GM10248 (cell line): ENCODE results near the gene SLC4A4.

Source experiments
- CTCF ChIA-PET: fragments of 300-600 bp; sonication (Branson Sonifier 250); formaldehyde crosslinking; extraction: SDS; loops from one replicate; lab custom pipeline; 2021; ENCODE audit warnings: antibody characterized with exemption; lab: Yijun Ruan, JAX
- POLR2A ChIA-PET: fragments of 350-650 bp; sonication (Branson Sonifier 250); formaldehyde crosslinking; extraction: SDS; loops from one replicate; lab custom pipeline; 2020; ENCODE audit warnings: antibody characterized with exemption; lab: Yijun Ruan, JAX
- DNase-seq: peaks from one replicate; pipeline ENCODE4 v3.0.0; 2012; ENCODE audit errors: extremely low spot score
- CTCF ChIP-seq: IDR thresholded peaks from 2 replicates; pipeline ENCODE4 v1.5.1; 2012; ENCODE audit warnings: mild to moderate bottlenecking, low read depth; ENCODE audit errors: extremely low read depth, missing control alignments, control extremely low read depth

The SLC4A4 gene

DNA sequence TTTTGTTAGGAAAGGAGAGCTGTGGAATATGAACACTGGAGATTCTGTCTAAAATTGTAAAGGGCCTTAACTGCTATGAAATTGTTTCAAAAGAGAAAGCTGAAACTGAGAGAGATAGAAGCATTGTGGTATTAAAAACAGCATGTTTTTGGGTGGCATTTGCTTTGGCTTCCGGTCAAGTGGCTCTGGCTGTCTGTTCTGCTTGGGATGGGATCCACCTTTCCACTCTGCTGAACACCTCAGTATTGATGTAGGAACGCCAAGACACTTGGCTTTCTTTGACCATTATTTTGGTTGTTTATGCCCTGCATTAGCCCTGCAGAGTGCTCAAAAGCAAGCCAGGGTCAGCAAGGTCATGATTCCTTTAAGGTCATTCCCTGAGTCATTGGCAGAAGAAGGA is 199.7 kb downstream of the SLC4A4 start:
- no peak for TF ChIP-seq CTCF
- CTCF ChIA-PET: interaction anchor here (1.0 kb wide), 1 partner anchor 15 kb away, joined by 3 read pairs; no protein-coding TSS in a partner anchor
- DNase-seq: no peak
- POLR2A ChIA-PET: no interaction called here

DNA sequence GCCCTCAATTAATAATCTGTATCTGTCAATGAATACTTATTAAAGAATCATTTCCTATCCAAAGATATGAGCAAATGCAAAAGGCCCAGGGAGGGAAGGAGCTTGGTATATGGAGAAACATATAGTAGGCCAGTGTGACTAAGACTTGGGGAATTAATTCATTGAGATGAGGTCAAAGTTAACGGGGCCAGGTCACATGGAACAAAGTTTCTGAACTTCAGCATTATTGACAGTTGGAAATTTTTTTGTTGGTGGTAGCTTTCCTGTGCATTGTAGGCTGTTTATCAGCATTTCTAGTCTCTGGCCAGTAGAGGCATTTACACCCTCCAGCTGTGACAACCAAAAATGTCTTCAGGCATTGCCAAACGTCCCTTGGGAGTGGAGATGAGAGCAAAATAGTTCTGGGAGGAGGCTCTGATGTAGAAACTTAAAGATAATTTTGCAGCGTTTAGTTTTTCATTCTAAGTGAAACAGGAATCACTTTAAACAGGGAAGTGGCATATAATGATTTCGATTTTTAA is 202.0 kb downstream of the SLC4A4 start:
- ChIA-PET CTCF (no interaction called here), POLR2A (no interaction called here)
- TF ChIP-seq CTCF: no peak
- no peak for DNase-seq

- CTCF ChIA-PET: no interaction called here
- no peak for TF ChIP-seq CTCF
- POLR2A ChIA-PET: no interaction called here
These were observed 202.7 kb downstream of the SLC4A4 start for GRCh38 chr4:71541541-71541940.

DNA sequence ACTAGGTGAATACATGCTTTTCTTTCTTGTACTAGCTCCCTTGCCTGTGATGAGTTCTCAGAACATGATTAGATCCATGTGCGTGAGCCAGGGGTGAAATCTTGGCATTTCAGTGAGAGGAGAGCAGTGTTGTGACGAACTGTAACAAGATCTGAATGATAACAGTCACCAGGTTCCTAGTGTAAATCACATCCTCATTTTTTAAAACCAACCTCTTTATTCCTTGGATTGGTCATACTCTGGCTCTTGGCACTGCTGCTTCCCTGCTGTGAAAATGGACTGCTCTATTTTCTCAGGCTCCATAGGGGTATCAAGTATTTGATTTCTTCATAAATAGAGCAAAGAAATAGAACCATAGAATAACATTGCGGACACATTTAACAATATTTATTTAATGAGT is 206.3 kb downstream of the SLC4A4 start:
- no peak for DNase-seq
- ChIA-PET CTCF (interaction anchor here (1.0 kb wide), 1 partner anchor 37 kb away, joined by 3 read pairs; no protein-coding TSS in a partner anchor), POLR2A (no interaction called here)
- no peak for TF ChIP-seq CTCF

More at GRCh38 chr4:71541541-71541940, 202.7 kb downstream of the SLC4A4 start:
- no peak for DNase-seq

DNA sequence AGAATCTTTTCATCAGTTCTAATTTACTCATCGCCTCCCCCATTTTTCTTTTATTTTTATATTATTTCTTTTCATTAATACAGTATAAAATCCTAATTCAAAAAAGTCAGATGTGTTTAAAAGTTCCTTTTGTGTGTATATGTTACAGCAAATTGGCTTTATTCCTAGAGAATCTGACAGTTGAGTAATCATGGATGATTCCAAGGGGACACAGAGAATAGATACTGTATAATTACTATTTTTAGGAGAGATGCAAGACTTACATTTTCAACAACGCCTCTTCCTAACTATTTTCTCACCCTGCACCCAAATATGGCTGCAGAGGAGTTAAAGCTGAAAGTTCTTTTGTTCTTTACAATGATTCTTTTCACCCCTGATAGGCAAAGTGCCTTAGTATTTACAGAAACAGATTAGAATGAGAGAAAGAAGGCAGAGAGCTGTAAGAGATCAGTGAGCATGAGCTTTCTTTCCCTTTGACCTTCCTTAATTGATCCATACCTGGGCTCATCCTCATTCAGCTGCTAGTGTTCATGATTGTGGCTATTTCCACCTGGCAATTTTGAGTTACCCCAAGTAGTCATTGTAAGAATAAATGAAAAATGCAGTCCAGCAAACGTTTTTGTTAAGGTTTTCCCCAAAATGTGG is 210.8 kb downstream of the SLC4A4 start:
- ChIA-PET CTCF (interaction anchor here (0.7 to 1.5 kb wide), 3 partner anchors 10 to 355 kb away, joined by 3 to 4 read pairs (median 3); no protein-coding TSS in a partner anchor), POLR2A (no interaction called here)
- no peak for TF ChIP-seq CTCF
- no peak for DNase-seq

DNA sequence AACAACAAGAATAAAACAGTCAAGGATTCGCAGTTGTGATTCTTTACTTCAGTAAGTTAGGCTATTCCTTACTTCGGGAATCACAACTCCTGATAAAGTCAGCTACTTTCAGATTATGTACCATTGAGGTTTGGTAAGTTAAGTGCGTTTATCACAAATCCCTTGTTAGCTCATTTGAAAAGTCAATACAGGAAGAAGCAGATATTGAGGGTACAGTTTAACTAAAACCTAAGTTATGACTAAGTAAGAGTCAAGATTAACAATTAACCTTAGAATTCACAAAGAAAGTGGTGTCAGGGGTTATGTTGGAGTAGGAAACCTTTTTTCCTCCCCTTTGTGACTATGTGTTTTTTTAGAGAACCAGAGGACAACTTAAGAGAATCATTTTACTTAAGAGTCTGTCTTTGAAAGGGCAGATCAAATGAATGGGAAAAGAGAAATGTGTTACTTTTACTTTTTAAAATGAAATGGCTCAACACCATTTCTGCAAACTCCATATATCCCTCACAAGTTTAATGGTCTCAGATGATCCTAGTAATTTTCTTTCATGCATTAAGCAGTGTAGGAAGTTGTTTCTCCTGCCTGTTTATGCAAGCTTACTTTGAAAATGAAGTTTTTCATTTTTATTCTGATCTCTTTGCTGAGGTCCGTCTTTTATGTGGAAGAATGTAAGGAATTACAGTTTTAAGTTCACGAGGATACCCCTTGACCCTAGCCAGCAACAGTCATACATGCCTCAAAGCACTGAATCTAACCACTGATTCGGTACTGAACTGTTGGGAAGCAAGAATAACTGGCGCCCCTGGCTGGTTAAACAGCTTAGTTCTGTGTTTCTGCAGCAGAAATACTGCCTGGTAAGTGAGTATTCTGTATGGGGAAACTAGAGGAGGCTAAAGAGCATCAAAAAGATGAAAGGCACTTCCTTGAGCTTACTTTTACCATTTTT is 211.7 kb downstream of the SLC4A4 start:
- no peak for TF ChIP-seq CTCF
- ChIA-PET CTCF (interaction anchor here (0.6 to 1.5 kb wide), 4 partner anchors 11 to 321 kb away, joined by 3 to 5 read pairs (median 4); no protein-coding TSS in a partner anchor), POLR2A (no interaction called here)

More for the DNA sequence above, 211.7 kb downstream of the SLC4A4 start:
- DNase-seq: no peak
